Measurements from ENCODE around the gene P2RY1. TPM values are rescaled to one million over a fixed set of nuclear protein-coding genes. Genes with fewer than 3 reads are reported as not detected.

P2RY1 gene
- total and polyA plus RNA-seq, 2 experiments from 2014 or later, result 15.2 to 59.8 TPM

- no peaks in the 10 kb centered on the region for H3K36me3 ChIP-seq (ENCODE audit: insufficient read depth)
- H3K9me3 Mint-ChIP-seq, result peaks cover 8% of the 10 kb centered on the region; the same call in 2 of the 3 replicates
- no peaks in the 10 kb centered on the region for H3K27me3 ChIP-seq (ENCODE audit: insufficient read depth)
- DNase-seq (ENCODE audit: low spot score) (no peak), ATAC-seq (no peak)
- H3K79me2 ChIP-seq (replicated peaks; ENCODE audit: insufficient read depth), result no peaks in the 10 kb centered on the region
- H3K27ac Mint-ChIP-seq, result no peak overlapping the region
- H3K27me3 Mint-ChIP-seq (ENCODE audit: insufficient read depth, low read depth, poor library complexity), result no peaks in the 10 kb centered on the region
- H3K4me3 ChIP-seq, result no peak overlapping the region
- no peaks in the 10 kb centered on the region for H3F3A ChIP-seq (replicated peaks; ENCODE audit: low read depth)
- no peaks in the 10 kb centered on the region for H3K4me1 ChIP-seq (ENCODE audit: insufficient read depth)
- no peak overlapping the region for H3K4me3 Mint-ChIP-seq
- no peak overlapping the region for H3K4me2 ChIP-seq
- no peaks in the 10 kb centered on the region for H4K20me1 ChIP-seq (replicated peaks; ENCODE audit: insufficient read depth)
- no peak overlapping the region for H3K27ac ChIP-seq (ENCODE audit: low read depth)
- peaks cover 6% of the 10 kb centered on the region; the same call in 1 of the 3 replicates for H3K36me3 Mint-ChIP-seq (ENCODE audit: low read depth)
- no peak overlapping the region for H2AFZ ChIP-seq
- no peaks in the 10 kb centered on the region for H3K4me1 Mint-ChIP-seq
- no peak for TF ChIP-seq CTCF (conservative IDR thresholded peaks at IDR 0.05; ENCODE audit: low read depth in 2 of 2)
- TF ChIP-seq, protein P1, sequence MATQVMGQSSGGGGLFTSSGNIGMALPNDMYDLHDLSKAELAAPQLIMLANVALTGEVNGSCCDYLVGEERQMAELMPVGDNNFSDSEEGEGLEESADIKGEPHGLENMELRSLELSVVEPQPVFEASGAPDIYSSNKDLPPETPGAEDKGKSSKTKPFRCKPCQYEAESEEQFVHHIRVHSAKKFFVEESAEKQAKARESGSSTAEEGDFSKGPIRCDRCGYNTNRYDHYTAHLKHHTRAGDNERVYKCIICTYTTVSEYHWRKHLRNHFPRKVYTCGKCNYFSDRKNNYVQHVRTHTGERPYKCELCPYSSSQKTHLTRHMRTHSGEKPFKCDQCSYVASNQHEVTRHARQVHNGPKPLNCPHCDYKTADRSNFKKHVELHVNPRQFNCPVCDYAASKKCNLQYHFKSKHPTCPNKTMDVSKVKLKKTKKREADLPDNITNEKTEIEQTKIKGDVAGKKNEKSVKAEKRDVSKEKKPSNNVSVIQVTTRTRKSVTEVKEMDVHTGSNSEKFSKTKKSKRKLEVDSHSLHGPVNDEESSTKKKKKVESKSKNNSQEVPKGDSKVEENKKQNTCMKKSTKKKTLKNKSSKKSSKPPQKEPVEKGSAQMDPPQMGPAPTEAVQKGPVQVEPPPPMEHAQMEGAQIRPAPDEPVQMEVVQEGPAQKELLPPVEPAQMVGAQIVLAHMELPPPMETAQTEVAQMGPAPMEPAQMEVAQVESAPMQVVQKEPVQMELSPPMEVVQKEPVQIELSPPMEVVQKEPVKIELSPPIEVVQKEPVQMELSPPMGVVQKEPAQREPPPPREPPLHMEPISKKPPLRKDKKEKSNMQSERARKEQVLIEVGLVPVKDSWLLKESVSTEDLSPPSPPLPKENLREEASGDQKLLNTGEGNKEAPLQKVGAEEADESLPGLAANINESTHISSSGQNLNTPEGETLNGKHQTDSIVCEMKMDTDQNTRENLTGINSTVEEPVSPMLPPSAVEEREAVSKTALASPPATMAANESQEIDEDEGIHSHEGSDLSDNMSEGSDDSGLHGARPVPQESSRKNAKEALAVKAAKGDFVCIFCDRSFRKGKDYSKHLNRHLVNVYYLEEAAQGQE (IDR thresholded peaks at IDR 0.05; ENCODE audit: unreplicated experiment), result no peak
- no peak for TF ChIP-seq ZNF462 (CRISPR knock-in tag; IDR thresholded peaks at IDR 0.05)
- TF ChIP-seq POLR2AphosphoS5 (IDR thresholded peaks at IDR 0.05; ENCODE audit: low read depth), result no peak
- TF ChIP-seq ZNF331 (CRISPR knock-in tag; IDR thresholded peaks at IDR 0.05; ENCODE audit: low read depth), result no peak
- no peak for TF ChIP-seq ETS1 (IDR thresholded peaks at IDR 0.05)
- TF ChIP-seq EZH2phosphoT487 (IDR thresholded peaks at IDR 0.05; ENCODE audit: unreplicated experiment), result no peak
- TF ChIP-seq CREB1 (CRISPR knock-in tag; IDR thresholded peaks at IDR 0.05; ENCODE audit: low read depth), result no peak
- TF ChIP-seq ZNF114 (CRISPR knock-in tag; IDR thresholded peaks at IDR 0.05), result no peak
- no peak for TF ChIP-seq EZH2 (IDR thresholded peaks at IDR 0.05; ENCODE audit: low read depth, unreplicated experiment)
- no peak for TF ChIP-seq JUNB (IDR thresholded peaks at IDR 0.05; ENCODE audit: unreplicated experiment)
- TF ChIP-seq STAT1 (IDR thresholded peaks at IDR 0.05; ENCODE audit: unreplicated experiment), result no peak
- TF ChIP-seq NANOG (IDR thresholded peaks at IDR 0.05; ENCODE audit: borderline replicate concordance), result no peak
- no peaks in the 10 kb centered on the region for H3K9me2 ChIP-seq (ENCODE audit: insufficient read depth)
These were observed 44.3 kb downstream of the P2RY1 start for GRCh38 chr3:152879130-152879789.

Measured in GM23338 (cell line).